ENCODE measurements around the gene PGAM5.
A peak's percentile ranks its signal among the peaks of the same experiment; 100 is the strongest.
"Not testable (repeated sequence)": the region's sequence is repeated elsewhere in the genome, so short reads cannot be mapped to it uniquely, and the experiment has no call there.

Gene PGAM5

DNA sequence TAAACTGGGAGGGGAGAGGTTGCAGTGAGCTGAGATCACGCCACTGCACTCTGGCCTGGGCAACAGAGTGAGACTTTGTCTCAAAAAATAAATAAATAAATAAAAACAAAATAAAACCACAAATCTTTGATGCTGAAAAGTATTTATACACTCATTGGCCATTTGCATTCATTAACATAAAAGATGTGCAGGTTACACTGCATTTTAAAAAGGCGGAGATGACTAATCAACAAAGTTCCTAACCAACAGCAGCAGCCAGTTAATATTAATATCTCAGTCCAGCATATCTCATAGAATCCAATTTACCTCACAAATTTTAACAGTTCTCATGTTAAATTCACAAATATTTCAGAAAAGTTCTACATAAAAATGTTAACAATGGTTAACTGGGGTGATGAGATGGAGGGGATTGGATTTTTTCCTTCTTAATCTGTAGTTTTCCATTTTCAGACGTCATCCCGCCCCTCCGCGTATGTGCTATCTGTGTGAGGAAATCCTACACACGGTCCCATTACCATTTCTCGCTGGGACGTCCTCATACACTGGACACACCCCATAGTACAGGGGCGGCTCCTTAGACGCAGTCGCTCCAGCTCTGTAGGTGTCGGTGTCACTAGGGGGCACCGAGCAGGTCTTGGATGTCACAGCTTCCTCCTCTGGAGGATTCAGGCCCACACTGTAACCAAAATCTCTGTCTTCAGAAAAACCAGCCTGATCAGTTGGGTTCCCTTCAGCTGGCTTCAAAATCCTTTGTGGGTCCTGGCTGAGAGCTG is 43.7 kb downstream of the PGAM5 start:
- no peak for DNase-seq

DNA sequence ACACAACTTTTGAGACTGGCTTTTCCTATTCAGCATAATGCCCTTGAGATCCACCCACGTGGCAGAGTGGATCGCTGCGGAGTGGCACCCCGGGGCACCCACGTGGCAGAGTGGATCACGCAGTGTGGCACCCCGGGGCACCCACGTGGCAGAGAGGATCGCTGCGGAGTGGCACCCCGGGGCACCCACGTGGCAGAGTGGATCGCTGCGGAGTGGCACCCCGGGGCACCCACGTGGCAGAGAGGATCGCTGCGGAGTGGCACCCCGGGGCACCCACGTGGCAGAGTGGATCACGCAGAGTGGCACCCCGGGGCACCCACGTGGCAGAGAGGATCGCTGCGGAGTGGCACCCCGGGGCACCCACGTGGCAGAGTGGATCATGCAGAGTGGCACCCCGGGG is 48.2 kb downstream of the PGAM5 start:
- DNase-seq = not testable (repeated sequence)

DNA sequence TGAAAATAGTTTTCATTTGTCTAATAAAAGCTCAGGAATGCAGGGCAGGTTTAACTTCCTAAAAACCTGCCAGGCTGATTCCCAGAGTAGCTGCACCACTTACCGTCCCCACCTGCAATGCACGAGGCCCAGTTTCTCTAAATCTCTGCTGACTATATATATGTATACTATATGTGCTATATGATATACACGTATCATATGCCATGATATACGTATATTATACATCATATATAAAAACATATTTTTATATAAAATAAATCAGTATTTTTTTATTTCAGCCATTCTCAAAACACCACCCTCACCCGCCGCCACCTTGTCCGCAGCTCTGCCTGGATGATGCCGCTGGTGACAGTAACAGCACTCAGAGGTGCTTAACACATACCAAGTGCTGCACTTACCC is 48.7 kb downstream of the PGAM5 start:
- DNase-seq = no peak

DNA sequence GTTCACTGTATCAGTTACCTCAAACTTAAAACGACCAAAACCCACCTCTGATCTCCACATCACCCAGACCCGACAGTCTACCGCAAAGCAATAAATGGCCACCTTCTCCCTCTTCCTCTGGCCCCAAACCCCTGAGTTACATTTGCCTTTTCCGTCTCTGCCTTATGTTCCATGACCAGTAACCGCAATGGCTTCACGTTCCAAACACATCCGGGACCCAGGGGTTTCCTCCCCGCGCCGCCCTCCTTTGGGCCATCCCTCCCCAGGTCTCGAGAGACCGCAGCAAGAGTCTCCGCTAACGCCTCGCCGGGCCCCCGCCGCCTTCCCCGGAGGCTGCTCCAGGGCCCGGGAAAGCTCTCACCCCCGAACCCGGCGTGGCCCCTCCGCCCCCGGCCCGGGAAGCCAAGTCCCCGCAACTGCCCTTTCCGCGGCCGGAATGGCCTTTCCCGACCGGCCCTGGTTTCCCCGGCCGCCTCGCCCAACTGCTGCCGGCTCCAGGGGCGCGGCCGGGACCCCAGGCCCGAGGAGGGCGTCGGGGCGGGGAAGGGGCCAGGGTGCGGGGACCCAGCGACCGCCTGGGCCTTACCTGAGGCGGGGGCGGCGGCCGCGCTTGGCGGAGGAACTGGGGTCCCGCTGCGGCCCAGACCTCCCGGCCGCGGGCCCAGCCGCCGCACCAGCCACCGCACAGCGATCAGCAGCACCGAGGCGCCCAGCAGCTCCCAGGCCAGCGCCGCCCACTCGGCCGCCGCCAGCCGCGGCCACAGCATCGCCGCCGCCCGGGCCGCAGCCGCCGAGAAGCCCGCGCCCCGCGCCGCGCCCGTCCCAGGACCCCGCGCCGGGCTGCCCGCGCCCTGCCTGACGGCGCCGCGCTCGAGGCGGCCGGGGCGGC is 50.6 kb downstream of the PGAM5 start, which contains the start of gene ANKLE2:
TSS of gene ANKLE2 (minus strand) at position 801 of the 889 bp plus-strand sequence. CDS start at position 767, 34 bp downstream.
- peak; percentile 38 to 43 for DNase-seq

GRCh38 chr12:132761921-132762583 is 51.4 kb downstream of the PGAM5 start:
- DNase-seq = peak; percentile 90 to 94

GRCh38 chr12:132764231-132764630 is 53.6 kb downstream of the PGAM5 start:
- DNase-seq = no peak

GRCh38 chr12:132765361-132765760 is 54.7 kb downstream of the PGAM5 start:
- no peak for DNase-seq

GRCh38 chr12:132766380-132767085 is 55.9 kb downstream of the PGAM5 start:
- DNase-seq = peak; percentile 68 to 78

DNA sequence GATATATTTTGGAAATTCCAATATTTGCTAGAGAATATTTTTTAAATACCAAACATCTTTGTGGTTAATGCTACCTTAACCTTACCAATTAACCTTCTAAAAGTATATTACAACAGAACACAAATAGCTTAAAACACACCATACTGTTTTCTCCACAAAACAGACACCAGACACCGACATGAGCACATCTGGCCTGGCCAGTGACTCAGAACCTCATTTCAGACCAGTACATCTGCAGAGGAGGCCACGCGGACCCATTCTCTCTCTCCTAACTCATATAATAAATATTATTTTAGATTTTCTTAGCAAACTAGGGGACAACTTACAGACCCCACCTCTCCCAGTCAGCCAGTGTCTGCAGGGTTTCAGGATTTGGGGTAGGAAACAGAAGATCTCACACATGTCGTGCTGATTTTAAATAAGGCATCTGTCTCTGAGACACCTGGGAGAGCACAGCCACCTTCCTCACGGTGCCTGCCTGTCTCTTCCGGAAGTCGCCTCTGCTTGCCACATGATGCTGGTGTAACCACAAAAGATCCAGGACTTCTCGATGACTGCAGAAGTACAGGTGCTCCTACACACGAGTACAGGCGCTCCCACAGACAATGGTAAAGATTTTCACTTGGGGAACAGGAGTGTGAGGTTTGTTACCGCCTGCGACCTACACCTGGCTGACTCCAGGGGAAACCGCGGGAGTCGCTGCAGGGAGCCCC is 60.6 kb downstream of the PGAM5 start:
- peak in 1 of 2 donors; percentile 6 for DNase-seq

Data from inflammatory macrophage treated with lipopolysaccharide for 1 hour (primary cell).